ENCODE results near the gene HPCAL1.

GRCh38 chr2:10366601-10367270 is 64.0 kb downstream of the HPCAL1 start:
- TF ChIP-seq CTCF (IDR thresholded peaks at IDR 0.05; ENCODE audit: insufficient read depth, low read depth, low read length) (no peak), EZH2 (IDR thresholded peaks at IDR 0.05; ENCODE audit: insufficient read depth, low read length) (no peak)
